Measurements from ENCODE around the gene C1orf146.
"Not testable (repeated sequence)": the region's sequence is repeated elsewhere in the genome, so short reads cannot be mapped to it uniquely, and the experiment has no call there.

The C1orf146 gene

DNA sequence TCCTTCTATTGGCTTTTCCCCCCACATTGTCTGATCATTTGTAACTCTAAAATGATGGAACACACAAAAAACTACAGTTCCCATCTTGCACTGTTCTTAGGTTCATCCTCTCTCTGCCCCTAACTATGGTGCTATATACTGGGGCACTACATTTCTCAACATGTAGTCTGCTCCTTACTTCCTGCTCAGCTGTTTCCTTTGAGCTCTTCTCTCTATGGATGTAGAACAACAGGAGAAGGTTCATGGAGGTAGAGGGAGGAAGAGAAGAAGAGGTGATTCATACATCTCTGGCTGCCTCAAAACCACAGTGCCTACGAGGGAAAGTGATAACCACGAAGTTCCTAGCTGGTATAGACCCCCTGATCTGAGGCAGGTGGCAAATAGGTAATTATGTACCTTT, 7.0 kb upstream of the C1orf146 start:
- H3K9me3 ChIP-seq (ENCODE audit: control insufficient read depth, insufficient read depth, low read length) = no peaks in the 10 kb centered on the region
- H3K4me1 ChIP-seq (ENCODE audit: control insufficient read depth, insufficient read depth, low read length) = no peaks in the 10 kb centered on the region
- no peak overlapping the region for H3K4me3 ChIP-seq (ENCODE audit: low read depth, low read length)
- H3K9ac ChIP-seq (ENCODE audit: low read depth, low read length) = no peak overlapping the region
- H3K36me3 ChIP-seq (ENCODE audit: control insufficient read depth, insufficient read depth, low read length) = no peaks in the 10 kb centered on the region
- no peaks in the 10 kb centered on the region for H3K27me3 ChIP-seq (ENCODE audit: control insufficient read depth, insufficient read depth, low read length)

DNA sequence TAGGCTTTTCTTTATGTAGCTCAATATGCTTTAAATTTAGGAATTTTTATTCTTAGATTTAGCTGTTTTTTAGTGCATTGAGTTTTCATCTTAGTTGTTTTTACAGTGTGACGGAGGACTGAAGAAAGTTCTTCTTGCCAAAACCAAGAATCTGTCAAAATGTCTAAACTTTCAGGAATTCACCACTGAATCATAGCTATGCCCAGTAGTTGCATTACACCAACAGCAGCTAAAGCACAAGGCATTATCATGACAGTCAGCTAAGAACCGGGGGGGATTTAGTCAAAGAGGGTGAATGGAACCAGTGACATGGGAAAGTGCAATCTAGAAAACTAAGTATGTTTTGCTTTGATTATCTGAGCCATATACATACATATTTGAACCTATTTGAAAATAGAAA, 6.5 kb upstream of the C1orf146 start:
- Histone ChIP-seq H3K27me3 (ENCODE audit: control insufficient read depth, insufficient read depth, low read length) (no peaks in the 10 kb centered on the region), H3K4me1 (ENCODE audit: control insufficient read depth, insufficient read depth, low read length) (no peaks in the 10 kb centered on the region), H3K36me3 (ENCODE audit: control insufficient read depth, insufficient read depth, low read length) (no peaks in the 10 kb centered on the region), H3K9ac (ENCODE audit: low read depth, low read length) (no peak overlapping the region), H3K9me3 (ENCODE audit: control insufficient read depth, insufficient read depth, low read length) (no peaks in the 10 kb centered on the region), H3K4me3 (ENCODE audit: low read depth, low read length) (no peak overlapping the region)

DNA sequence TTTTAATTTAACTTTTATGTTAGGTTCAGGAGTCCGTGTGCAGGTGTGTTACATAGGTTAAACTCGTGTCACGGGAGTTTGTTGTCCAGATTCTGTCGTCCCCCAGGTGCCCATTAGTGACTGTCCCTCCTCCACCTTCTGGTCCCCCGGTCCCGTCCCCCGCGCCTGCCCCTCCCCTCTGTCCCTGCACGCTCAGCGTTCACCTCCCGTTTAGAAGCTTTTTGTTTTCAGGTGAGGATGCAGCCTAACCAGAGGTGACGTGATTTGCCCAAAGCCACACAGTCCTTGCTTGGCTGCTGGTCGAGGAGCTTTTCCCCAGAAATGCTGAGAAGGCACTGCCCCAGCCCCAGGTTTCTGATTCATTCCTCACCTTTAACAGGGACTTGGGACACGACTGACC, 844 bp downstream of the C1orf146 start:
- Histone ChIP-seq H3K36me3 (ENCODE audit: control insufficient read depth, insufficient read depth, low read length) (no peaks in the 10 kb centered on the region), H3K9ac (ENCODE audit: low read depth, low read length) (no peak overlapping the region), H3K4me1 (ENCODE audit: control insufficient read depth, insufficient read depth, low read length) (no peaks in the 10 kb centered on the region), H3K4me3 (ENCODE audit: low read depth, low read length) (no peak overlapping the region), H3K27me3 (ENCODE audit: control insufficient read depth, insufficient read depth, low read length) (no peaks in the 10 kb centered on the region), H3K9me3 (ENCODE audit: control insufficient read depth, insufficient read depth, low read length) (no peaks in the 10 kb centered on the region)

DNA sequence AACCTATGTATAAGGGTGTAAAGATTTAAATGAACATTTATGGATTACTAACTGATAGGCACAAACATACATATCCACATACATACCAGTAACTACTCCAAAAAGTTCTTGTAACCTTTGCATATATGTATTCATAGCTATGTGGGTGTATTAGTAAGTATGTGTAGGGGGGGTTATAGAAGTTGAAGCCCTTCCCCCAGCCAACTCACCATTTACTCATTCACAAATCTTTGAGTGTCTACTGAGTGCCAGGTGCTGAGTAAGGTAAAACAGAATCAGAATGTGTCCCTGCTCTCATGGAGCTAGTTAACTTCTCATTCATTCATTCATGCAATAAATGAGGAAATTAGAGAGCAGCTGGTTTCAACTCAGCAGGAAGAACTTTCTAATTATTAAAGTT, 1.3 kb downstream of the C1orf146 start:
- Histone ChIP-seq H3K4me1 (ENCODE audit: control insufficient read depth, insufficient read depth, low read length) (no peaks in the 10 kb centered on the region), H3K27me3 (ENCODE audit: control insufficient read depth, insufficient read depth, low read length) (no peaks in the 10 kb centered on the region), H3K9ac (ENCODE audit: low read depth, low read length) (no peak overlapping the region), H3K4me3 (ENCODE audit: low read depth, low read length) (no peak overlapping the region), H3K9me3 (ENCODE audit: control insufficient read depth, insufficient read depth, low read length) (no peaks in the 10 kb centered on the region), H3K36me3 (ENCODE audit: control insufficient read depth, insufficient read depth, low read length) (no peaks in the 10 kb centered on the region)

- H3K9me3 ChIP-seq (ENCODE audit: control insufficient read depth, insufficient read depth, low read length) = no peaks in the 10 kb centered on the region
- no peaks in the 10 kb centered on the region for H3K36me3 ChIP-seq (ENCODE audit: control insufficient read depth, insufficient read depth, low read length)
These were observed 10.7 kb downstream of the C1orf146 start for GRCh38 chr1:92228401-92228800.

DNA sequence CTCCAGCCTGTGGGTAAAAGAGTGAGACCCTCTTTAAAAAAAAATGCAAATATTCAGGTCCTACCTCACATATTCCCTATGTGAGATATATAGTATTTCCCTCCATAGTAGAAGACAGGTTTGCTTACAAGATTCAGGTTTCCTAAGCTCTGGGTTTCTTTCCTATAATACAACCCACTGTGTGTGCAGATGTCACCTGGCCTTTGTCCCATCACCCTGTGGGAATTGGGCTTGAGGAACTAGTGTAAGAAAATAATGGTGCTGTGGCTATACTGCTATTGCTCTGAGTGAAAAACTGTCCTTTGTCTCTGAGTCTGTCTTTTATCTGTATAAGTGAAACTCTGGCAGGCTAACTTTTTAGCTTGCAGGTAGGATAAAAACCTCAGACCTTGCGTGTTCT, 13.0 kb downstream of the C1orf146 start:
- H3K4me1 ChIP-seq (ENCODE audit: control insufficient read depth, insufficient read depth, low read length) = no peaks in the 10 kb centered on the region
- no peak overlapping the region for H3K9ac ChIP-seq (ENCODE audit: low read depth, low read length)
- no peaks in the 10 kb centered on the region for H3K9me3 ChIP-seq (ENCODE audit: control insufficient read depth, insufficient read depth, low read length)
- no peaks in the 10 kb centered on the region for H3K27me3 ChIP-seq (ENCODE audit: control insufficient read depth, insufficient read depth, low read length)
- H3K36me3 ChIP-seq (ENCODE audit: control insufficient read depth, insufficient read depth, low read length) = no peaks in the 10 kb centered on the region
- no peak overlapping the region for H3K4me3 ChIP-seq (ENCODE audit: low read depth, low read length)

More at GRCh38 chr1:92228401-92228800, 10.7 kb downstream of the C1orf146 start:
- Histone ChIP-seq H3K27me3 (ENCODE audit: control insufficient read depth, insufficient read depth, low read length) (no peaks in the 10 kb centered on the region), H3K9ac (ENCODE audit: low read depth, low read length) (no peak overlapping the region), H3K4me1 (ENCODE audit: control insufficient read depth, insufficient read depth, low read length) (no peaks in the 10 kb centered on the region), H3K4me3 (ENCODE audit: low read depth, low read length) (no peak overlapping the region)

GRCh38 chr1:92240034-92240433, 22.3 kb downstream of the C1orf146 start:
- H3K36me3 ChIP-seq (ENCODE audit: control insufficient read depth, insufficient read depth, low read length) = no peaks in the 10 kb centered on the region

DNA sequence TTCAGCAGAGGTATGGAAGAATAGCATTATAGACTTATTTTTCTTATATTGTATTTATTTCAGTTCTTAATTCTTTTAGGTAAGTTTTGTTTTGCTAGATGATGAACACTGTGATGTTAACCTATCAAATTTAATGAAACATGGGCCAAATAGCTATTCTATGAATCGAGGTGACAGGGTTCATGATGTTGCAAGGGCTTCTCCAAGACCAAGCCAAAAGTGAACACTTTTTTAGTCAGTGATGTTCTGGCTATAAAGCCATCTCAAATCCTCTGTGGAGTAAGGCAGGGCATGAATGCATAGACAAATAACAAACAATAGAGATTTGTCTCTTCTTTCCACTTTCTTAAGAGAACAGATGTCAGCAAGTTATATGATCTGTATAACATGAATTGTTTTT, 26.7 kb downstream of the C1orf146 start:
- Histone ChIP-seq H3K27me3 (ENCODE audit: control insufficient read depth, insufficient read depth, low read length) (no peaks in the 10 kb centered on the region), H3K9me3 (ENCODE audit: control insufficient read depth, insufficient read depth, low read length) (no peaks in the 10 kb centered on the region), H3K36me3 (ENCODE audit: control insufficient read depth, insufficient read depth, low read length) (peaks cover 5% of the 10 kb centered on the region), H3K9ac (ENCODE audit: low read depth, low read length) (no peak overlapping the region), H3K4me1 (ENCODE audit: control insufficient read depth, insufficient read depth, low read length) (no peaks in the 10 kb centered on the region), H3K4me3 (ENCODE audit: low read depth, low read length) (no peak overlapping the region)

More at GRCh38 chr1:92240034-92240433, 22.3 kb downstream of the C1orf146 start:
- no peaks in the 10 kb centered on the region for H3K27me3 ChIP-seq (ENCODE audit: control insufficient read depth, insufficient read depth, low read length)
- H3K9me3 ChIP-seq (ENCODE audit: control insufficient read depth, insufficient read depth, low read length) = no peaks in the 10 kb centered on the region
- H3K4me3 ChIP-seq (ENCODE audit: low read depth, low read length) = no peak overlapping the region
- H3K9ac ChIP-seq (ENCODE audit: low read depth, low read length) = no peak overlapping the region
- no peaks in the 10 kb centered on the region for H3K4me1 ChIP-seq (ENCODE audit: control insufficient read depth, insufficient read depth, low read length)

GRCh38 chr1:92254714-92255113, 37.0 kb downstream of the C1orf146 start:
- not testable (repeated sequence) for H3K9me3 ChIP-seq (ENCODE audit: control insufficient read depth, insufficient read depth, low read length)

GRCh38 chr1:92259350-92259749, 41.6 kb downstream of the C1orf146 start:
- H3K4me3 ChIP-seq (ENCODE audit: low read depth, low read length) = no peak overlapping the region
- H3K4me1 ChIP-seq (ENCODE audit: control insufficient read depth, insufficient read depth, low read length) = no peaks in the 10 kb centered on the region
- no peaks in the 10 kb centered on the region for H3K36me3 ChIP-seq (ENCODE audit: control insufficient read depth, insufficient read depth, low read length)
- no peaks in the 10 kb centered on the region for H3K9me3 ChIP-seq (ENCODE audit: control insufficient read depth, insufficient read depth, low read length)
- no peaks in the 10 kb centered on the region for H3K27me3 ChIP-seq (ENCODE audit: control insufficient read depth, insufficient read depth, low read length)
- H3K9ac ChIP-seq (ENCODE audit: low read depth, low read length) = no peak overlapping the region

More at GRCh38 chr1:92254714-92255113, 37.0 kb downstream of the C1orf146 start:
- not testable (repeated sequence) for H3K4me3 ChIP-seq (ENCODE audit: low read depth, low read length); H3K9ac ChIP-seq (ENCODE audit: low read depth, low read length); H3K36me3 ChIP-seq (ENCODE audit: control insufficient read depth, insufficient read depth, low read length); H3K27me3 ChIP-seq (ENCODE audit: control insufficient read depth, insufficient read depth, low read length); H3K4me1 ChIP-seq (ENCODE audit: control insufficient read depth, insufficient read depth, low read length)

DNA sequence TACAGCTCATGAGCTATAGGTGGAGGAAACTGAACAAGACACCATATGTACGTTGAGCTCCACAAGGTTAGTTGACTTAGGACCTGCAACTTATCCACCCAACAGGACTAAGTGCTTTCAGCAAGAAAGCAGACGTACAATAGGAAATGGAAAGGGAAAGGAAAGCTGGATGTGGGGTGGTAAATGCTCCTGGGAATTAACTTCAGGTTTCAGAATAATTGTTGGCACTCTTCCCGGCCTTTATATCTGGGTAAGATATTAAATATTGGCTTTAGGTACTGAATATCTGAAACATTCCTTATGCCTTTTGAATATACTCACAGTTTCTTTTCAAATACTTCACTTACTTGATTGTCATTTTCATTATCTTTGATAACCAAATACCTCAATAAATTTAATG, 44.8 kb downstream of the C1orf146 start:
- Histone ChIP-seq H3K9ac (ENCODE audit: low read depth, low read length) (no peak overlapping the region), H3K27me3 (ENCODE audit: control insufficient read depth, insufficient read depth, low read length) (no peaks in the 10 kb centered on the region), H3K9me3 (ENCODE audit: control insufficient read depth, insufficient read depth, low read length) (no peaks in the 10 kb centered on the region), H3K4me3 (ENCODE audit: low read depth, low read length) (no peak overlapping the region), H3K36me3 (ENCODE audit: control insufficient read depth, insufficient read depth, low read length) (no peaks in the 10 kb centered on the region), H3K4me1 (ENCODE audit: control insufficient read depth, insufficient read depth, low read length) (no peaks in the 10 kb centered on the region)

DNA sequence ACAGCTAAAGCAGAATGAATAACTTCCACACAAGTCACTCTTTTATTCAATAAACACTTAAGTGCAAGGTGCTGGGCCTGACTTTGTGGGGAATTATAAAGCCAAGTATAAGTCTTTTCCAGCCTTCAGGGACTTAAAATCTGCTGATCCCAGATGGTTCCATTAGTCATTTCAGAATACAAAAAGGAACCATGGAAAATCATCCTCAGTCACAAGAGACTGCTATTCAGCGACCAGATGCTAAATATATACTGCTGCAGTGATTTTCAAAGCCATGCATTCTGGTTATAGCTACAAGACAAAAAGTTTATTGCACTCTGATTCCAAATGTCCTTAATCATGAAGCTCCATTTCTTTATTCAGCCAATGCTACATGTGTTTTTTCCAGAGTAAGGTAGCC, 55.3 kb downstream of the C1orf146 start:
- Histone ChIP-seq H3K27me3 (ENCODE audit: control insufficient read depth, insufficient read depth, low read length) (no peaks in the 10 kb centered on the region), H3K4me1 (ENCODE audit: control insufficient read depth, insufficient read depth, low read length) (no peaks in the 10 kb centered on the region), H3K9me3 (ENCODE audit: control insufficient read depth, insufficient read depth, low read length) (no peaks in the 10 kb centered on the region), H3K4me3 (ENCODE audit: low read depth, low read length) (no peak overlapping the region), H3K9ac (ENCODE audit: low read depth, low read length) (no peak overlapping the region), H3K36me3 (ENCODE audit: control insufficient read depth, insufficient read depth, low read length) (peaks cover 10% of the 10 kb centered on the region)

DNA sequence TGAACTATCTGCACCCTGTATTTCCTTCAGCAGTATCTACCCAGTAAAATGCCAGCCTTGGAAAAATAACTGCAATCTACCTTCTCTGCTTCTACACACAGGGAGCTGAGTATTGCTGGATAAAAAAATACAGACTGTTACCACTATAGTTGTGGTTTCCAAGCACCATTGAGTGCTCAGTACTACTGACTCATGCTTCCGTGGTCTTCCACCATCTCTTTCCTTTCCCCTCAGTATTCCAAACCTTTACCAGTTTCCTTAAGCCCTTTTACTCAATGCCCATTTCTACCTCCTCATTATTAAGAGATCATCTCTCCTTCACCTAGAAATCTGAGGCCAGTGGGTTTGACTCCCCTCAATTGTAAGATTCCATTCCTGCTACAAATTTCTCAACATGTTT, 57.2 kb downstream of the C1orf146 start:
- Histone ChIP-seq H3K4me1 (ENCODE audit: control insufficient read depth, insufficient read depth, low read length) (no peaks in the 10 kb centered on the region), H3K9ac (ENCODE audit: low read depth, low read length) (no peak overlapping the region), H3K36me3 (ENCODE audit: control insufficient read depth, insufficient read depth, low read length) (peaks cover 8% of the 10 kb centered on the region), H3K27me3 (ENCODE audit: control insufficient read depth, insufficient read depth, low read length) (no peaks in the 10 kb centered on the region), H3K9me3 (ENCODE audit: control insufficient read depth, insufficient read depth, low read length) (no peaks in the 10 kb centered on the region), H3K4me3 (ENCODE audit: low read depth, low read length) (no peak overlapping the region)

Measured in iPS-15b (cell line).